ENCODE measurements around the gene GPR107.
"Not testable (repeated sequence)": the region's sequence is repeated elsewhere in the genome, so short reads cannot be mapped to it uniquely, and the experiment has no call there.

Gene GPR107

GRCh38 chr9:130021123-130021522, 32.6 kb upstream of the GPR107 start:
- peak overlapping the region; percentile 1 for H3K27ac ChIP-seq
- no peak for TF ChIP-seq CTCF (IDR thresholded peaks at IDR 0.05)
- no peak overlapping the region for H3K4me3 ChIP-seq (ENCODE audit: low read depth in 1 of 2, low read length in 1 of 2)
- H3K36me3 ChIP-seq: no peaks in the 10 kb centered on the region
- no peaks in the 10 kb centered on the region for H3K9me3 ChIP-seq
- no peaks in the 10 kb centered on the region for H3K27me3 ChIP-seq
- peaks cover 30 to 34% of the 10 kb centered on the region in 2 experiments for H3K4me1 ChIP-seq (ENCODE audit: control insufficient read depth in 1 of 2, insufficient read depth in 1 of 2, low read depth in 1 of 2, low read length in 1 of 2)

- not testable (repeated sequence) for H3K36me3 ChIP-seq; H3K9me3 ChIP-seq; H3K4me3 ChIP-seq (ENCODE audit: low read depth in 1 of 2, low read length in 1 of 2); H3K27me3 ChIP-seq
- peaks cover 38 to 42% of the 10 kb centered on the region in 2 experiments for H3K4me1 ChIP-seq (ENCODE audit: control insufficient read depth in 1 of 2, insufficient read depth in 1 of 2, low read depth in 1 of 2, low read length in 1 of 2)
- peak overlapping the region; percentile 1 for H3K27ac ChIP-seq
These were observed 31.9 kb upstream of the GPR107 start for GRCh38 chr9:130021842-130022241.

- Histone ChIP-seq H3K4me3 (ENCODE audit: low read depth in 1 of 2, low read length in 1 of 2) (no peak overlapping the region), H3K4me1 (ENCODE audit: control insufficient read depth in 1 of 2, insufficient read depth in 1 of 2, low read depth in 1 of 2, low read length in 1 of 2) (peaks cover 46 to 50% of the 10 kb centered on the region in 2 experiments)
These were observed 31.1 kb upstream of the GPR107 start for GRCh38 chr9:130022566-130023143.

GRCh38 chr9:130023144-130023787, 30.4 kb upstream of the GPR107 start:
- H3K9me3 ChIP-seq: no peaks in the 10 kb centered on the region
- peaks cover 50 to 56% of the 10 kb centered on the region in 2 experiments for H3K4me1 ChIP-seq (ENCODE audit: control insufficient read depth in 1 of 2, insufficient read depth in 1 of 2, low read depth in 1 of 2, low read length in 1 of 2)
- TF ChIP-seq CTCF (IDR thresholded peaks at IDR 0.05): no peak

More at GRCh38 chr9:130022566-130023143, 31.1 kb upstream of the GPR107 start:
- Histone ChIP-seq H3K36me3 (no peaks in the 10 kb centered on the region), H3K9me3 (no peaks in the 10 kb centered on the region), H3K27ac (peak overlapping the region; percentile 58), H3K27me3 (no peaks in the 10 kb centered on the region)
- no peak for TF ChIP-seq CTCF (IDR thresholded peaks at IDR 0.05)

GRCh38 chr9:130023994-130024596, 29.6 kb upstream of the GPR107 start:
- TF ChIP-seq CTCF (IDR thresholded peaks at IDR 0.05): no peak
- Histone ChIP-seq H3K27me3 (no peaks in the 10 kb centered on the region), H3K36me3 (no peaks in the 10 kb centered on the region), H3K4me3 (ENCODE audit: low read depth in 1 of 2, low read length in 1 of 2) (no peak overlapping the region), H3K27ac (peak overlapping the region; percentile 58), H3K4me1 (ENCODE audit: control insufficient read depth in 1 of 2, insufficient read depth in 1 of 2, low read depth in 1 of 2, low read length in 1 of 2) (peaks cover 58 to 64% of the 10 kb centered on the region in 2 experiments), H3K9me3 (no peaks in the 10 kb centered on the region)

More at GRCh38 chr9:130023144-130023787, 30.4 kb upstream of the GPR107 start:
- Histone ChIP-seq H3K27me3 (no peaks in the 10 kb centered on the region), H3K36me3 (no peaks in the 10 kb centered on the region), H3K4me3 (ENCODE audit: low read depth in 1 of 2, low read length in 1 of 2) (no peak overlapping the region), H3K27ac (peak overlapping the region; percentile 58)

- H3K4me1 ChIP-seq (ENCODE audit: control insufficient read depth in 1 of 2, insufficient read depth in 1 of 2, low read depth in 1 of 2, low read length in 1 of 2): peaks cover 63 to 69% of the 10 kb centered on the region in 2 experiments
- no peaks in the 10 kb centered on the region for H3K9me3 ChIP-seq
- H3K27ac ChIP-seq: peak overlapping the region; percentile 58
- no peak for TF ChIP-seq CTCF (IDR thresholded peaks at IDR 0.05)
- no peaks in the 10 kb centered on the region for H3K36me3 ChIP-seq
- no peak overlapping the region for H3K4me3 ChIP-seq (ENCODE audit: low read depth in 1 of 2, low read length in 1 of 2)
- no peaks in the 10 kb centered on the region for H3K27me3 ChIP-seq
These were observed 29.1 kb upstream of the GPR107 start for GRCh38 chr9:130024597-130024994.

All from neutrophil (primary cell).